Measurements from ENCODE around the gene LYPLAL1. TPM values are rescaled to one million over a fixed set of nuclear protein-coding genes. Genes with fewer than 3 reads are reported as not detected.

LYPLAL1 gene
- 10 to 100 TPM; 52.6 to 84.2 (median 58.2) TPM for total RNA-seq
- 45.8 TPM for polyA plus RNA-seq
- long read RNA-seq, donor 1, transcript LYPLAL1-202 (5 exons, 1,898 nt) = major isoform, 16 of 38 reads
- long read RNA-seq, donor 1, transcript LYPLAL1-211 (5 exons, 2,169 nt) = minor isoform, 6 of 38 reads
- long read RNA-seq, donor 1, transcript LYPLAL1-201 (5 exons, 1,819 nt) = minor isoform, 9 of 38 reads
- long read RNA-seq, donor 1, partial matches to known transcripts = 1 of 38 reads
- long read RNA-seq, donor 1, other reads (novel, unspliced or antisense) = 3 of 38 reads
- long read RNA-seq, donor 2, transcript LYPLAL1-202 (5 exons, 1,898 nt) = major isoform, 14 of 21 reads
- long read RNA-seq, donor 2, partial matches to known transcripts = 1 of 21 reads
- long read RNA-seq, donor 2, other reads (novel, unspliced or antisense) = 2 of 21 reads
- long read RNA-seq, donor 3, transcript LYPLAL1-211 (5 exons, 2,169 nt) = minor isoform, 11 of 73 reads
- long read RNA-seq, donor 3, transcript LYPLAL1-202 (5 exons, 1,898 nt) = major isoform, 38 of 73 reads
- long read RNA-seq, donor 3, transcript LYPLAL1-201 (5 exons, 1,819 nt) = minor isoform, 14 of 73 reads
- long read RNA-seq, donor 3, partial matches to known transcripts = 0 of 73 reads
- long read RNA-seq, donor 3, other reads (novel, unspliced or antisense) = 6 of 73 reads
- long read RNA-seq, donor 4, transcript LYPLAL1-202 (5 exons, 1,898 nt) = major isoform, 22 of 34 reads
- long read RNA-seq, donor 4, transcript LYPLAL1-201 (5 exons, 1,819 nt) = minor isoform, 9 of 34 reads
- long read RNA-seq, donor 4, partial matches to known transcripts = 0 of 34 reads
- long read RNA-seq, donor 4, other reads (novel, unspliced or antisense) = 1 of 34 reads

GRCh38 chr1:219173758-219174459, at the start of gene LYPLAL1:
TSS of gene LYPLAL1 (plus strand) at chr1:219173878. CDS start at chr1:219173891, 13 bp downstream.
- peak; percentile 98 for ATAC-seq
- Histone ChIP-seq H3K27ac (ENCODE audit: low read length) (peak within 1 kb of the TSS; percentile 95), H3K4me3 (ENCODE audit: low read length) (peak within 1 kb of the TSS; percentile 56), H3K4me1 (ENCODE audit: control insufficient read depth, insufficient read depth, low read length) (peaks cover 3% of the 10 kb centered on the region), H3K9me3 (ENCODE audit: control insufficient read depth, low read length) (no peaks in the 10 kb centered on the region), H3K27me3 (ENCODE audit: control insufficient read depth, insufficient read depth) (no peaks in the 10 kb centered on the region)
- intact Hi-C loops (cut with DNase I) = no loop called here
- DNase-seq = peak; percentile 92 to 97 (median 97)
- under 1% methylated on average over 48 of the region's 48 CpGs for WGBS

GRCh38 chr1:219124163-219124562, 49.5 kb upstream of the LYPLAL1 start:
- DNase-seq = no peak

GRCh38 chr1:219125342-219125741, 48.3 kb upstream of the LYPLAL1 start:
- no peaks in the 10 kb centered on the region for H3K4me1 ChIP-seq (ENCODE audit: control insufficient read depth, insufficient read depth, low read length)
- intact Hi-C loops (cut with DNase I) = no loop called here
- no peak overlapping the region for H3K27ac ChIP-seq (ENCODE audit: low read length)
- no peak overlapping the region for H3K4me3 ChIP-seq (ENCODE audit: low read length)
- WGBS = 97% methylated on average over 4 of the region's 4 CpGs
- H3K9me3 ChIP-seq (ENCODE audit: control insufficient read depth, low read length) = no peaks in the 10 kb centered on the region
- H3K27me3 ChIP-seq (ENCODE audit: control insufficient read depth, insufficient read depth) = no peaks in the 10 kb centered on the region
- no peak for DNase-seq
- no peak for ATAC-seq

More at GRCh38 chr1:219124163-219124562, 49.5 kb upstream of the LYPLAL1 start:
- WGBS = 50% methylated on average over 5 of the region's 5 CpGs
- intact Hi-C loops (cut with DNase I) = no loop called here
- Histone ChIP-seq H3K27me3 (ENCODE audit: control insufficient read depth, insufficient read depth) (no peaks in the 10 kb centered on the region), H3K27ac (ENCODE audit: low read length) (no peak overlapping the region), H3K4me3 (ENCODE audit: low read length) (no peak overlapping the region), H3K9me3 (ENCODE audit: control insufficient read depth, low read length) (no peaks in the 10 kb centered on the region), H3K4me1 (ENCODE audit: control insufficient read depth, insufficient read depth, low read length) (no peaks in the 10 kb centered on the region)
- ATAC-seq = no peak

- WGBS = 48% methylated on average over 2 of the region's 2 CpGs
- Histone ChIP-seq H3K27ac (ENCODE audit: low read length) (no peak overlapping the region), H3K27me3 (ENCODE audit: control insufficient read depth, insufficient read depth) (no peaks in the 10 kb centered on the region), H3K4me1 (ENCODE audit: control insufficient read depth, insufficient read depth, low read length) (no peaks in the 10 kb centered on the region), H3K4me3 (ENCODE audit: low read length) (no peak overlapping the region), H3K9me3 (ENCODE audit: control insufficient read depth, low read length) (no peaks in the 10 kb centered on the region)
- ATAC-seq (peak; percentile 74 to 79), DNase-seq (peak; percentile 19 to 39 (median 36))
- intact Hi-C loops (cut with DNase I) = no loop called here
These were observed 47.3 kb upstream of the LYPLAL1 start for GRCh38 chr1:219126377-219126776.

- Histone ChIP-seq H3K4me1 (ENCODE audit: control insufficient read depth, insufficient read depth, low read length) (no peaks in the 10 kb centered on the region), H3K9me3 (ENCODE audit: control insufficient read depth, low read length) (no peaks in the 10 kb centered on the region), H3K4me3 (ENCODE audit: low read length) (no peak overlapping the region), H3K27me3 (ENCODE audit: control insufficient read depth, insufficient read depth) (no peaks in the 10 kb centered on the region), H3K27ac (ENCODE audit: low read length) (no peak overlapping the region)
- intact Hi-C loops (cut with DNase I) = no loop called here
- no peak for DNase-seq
- 76% methylated on average over 2 of the region's 2 CpGs for WGBS
- ATAC-seq = no peak
These were observed 44.7 kb upstream of the LYPLAL1 start for GRCh38 chr1:219128957-219129356.

GRCh38 chr1:219130366-219130935, 43.2 kb upstream of the LYPLAL1 start:
- Histone ChIP-seq H3K27ac (ENCODE audit: low read length) (no peak overlapping the region), H3K4me3 (ENCODE audit: low read length) (no peak overlapping the region)
- 88% methylated on average over 1 of the region's 1 CpG for WGBS

GRCh38 chr1:219132939-219133338, 40.7 kb upstream of the LYPLAL1 start:
- ATAC-seq (no peak), DNase-seq (no peak)
- Histone ChIP-seq H3K27me3 (ENCODE audit: control insufficient read depth, insufficient read depth) (no peaks in the 10 kb centered on the region), H3K9me3 (ENCODE audit: control insufficient read depth, low read length) (no peaks in the 10 kb centered on the region), H3K27ac (ENCODE audit: low read length) (no peak overlapping the region), H3K4me3 (ENCODE audit: low read length) (no peak overlapping the region), H3K4me1 (ENCODE audit: control insufficient read depth, insufficient read depth, low read length) (no peaks in the 10 kb centered on the region)
- 90% methylated on average over 1 of the region's 1 CpG for WGBS
- intact Hi-C loops (cut with DNase I) = no loop called here

More at GRCh38 chr1:219130366-219130935, 43.2 kb upstream of the LYPLAL1 start:
- ATAC-seq = no peak
- Histone ChIP-seq H3K27me3 (ENCODE audit: control insufficient read depth, insufficient read depth) (no peaks in the 10 kb centered on the region), H3K4me1 (ENCODE audit: control insufficient read depth, insufficient read depth, low read length) (no peaks in the 10 kb centered on the region), H3K9me3 (ENCODE audit: control insufficient read depth, low read length) (no peaks in the 10 kb centered on the region)
- intact Hi-C loops (cut with DNase I) = no loop called here
- no peak for DNase-seq

- Histone ChIP-seq H3K27me3 (ENCODE audit: control insufficient read depth, insufficient read depth) (no peaks in the 10 kb centered on the region), H3K4me3 (ENCODE audit: low read length) (no peak overlapping the region), H3K9me3 (ENCODE audit: control insufficient read depth, low read length) (no peaks in the 10 kb centered on the region), H3K27ac (ENCODE audit: low read length) (no peak overlapping the region), H3K4me1 (ENCODE audit: control insufficient read depth, insufficient read depth, low read length) (no peaks in the 10 kb centered on the region)
- DNase-seq = no peak
- no peak for ATAC-seq
- intact Hi-C loops (cut with DNase I) = no loop called here
- WGBS = 90% methylated on average over 3 of the region's 3 CpGs
These were observed 34.9 kb upstream of the LYPLAL1 start for GRCh38 chr1:219138747-219139146.

GRCh38 chr1:219140303-219140877, 33.3 kb upstream of the LYPLAL1 start:
- intact Hi-C loops (cut with DNase I) = no loop called here
- no peak overlapping the region for H3K4me3 ChIP-seq (ENCODE audit: low read length)
- no peak for ATAC-seq

GRCh38 chr1:219143735-219144134, 29.9 kb upstream of the LYPLAL1 start:
- ATAC-seq (no peak), DNase-seq (no peak)
- Histone ChIP-seq H3K4me3 (ENCODE audit: low read length) (no peak overlapping the region), H3K27ac (ENCODE audit: low read length) (no peak overlapping the region), H3K9me3 (ENCODE audit: control insufficient read depth, low read length) (no peaks in the 10 kb centered on the region), H3K4me1 (ENCODE audit: control insufficient read depth, insufficient read depth, low read length) (no peaks in the 10 kb centered on the region), H3K27me3 (ENCODE audit: control insufficient read depth, insufficient read depth) (no peaks in the 10 kb centered on the region)
- intact Hi-C loops (cut with DNase I) = no loop called here
- 69% methylated on average over 1 of the region's 1 CpG for WGBS

More at GRCh38 chr1:219140303-219140877, 33.3 kb upstream of the LYPLAL1 start:
- Histone ChIP-seq H3K27ac (ENCODE audit: low read length) (no peak overlapping the region), H3K4me1 (ENCODE audit: control insufficient read depth, insufficient read depth, low read length) (no peaks in the 10 kb centered on the region), H3K27me3 (ENCODE audit: control insufficient read depth, insufficient read depth) (no peaks in the 10 kb centered on the region), H3K9me3 (ENCODE audit: control insufficient read depth, low read length) (no peaks in the 10 kb centered on the region)
- 46% methylated on average over 2 of the region's 2 CpGs for WGBS
- no peak for DNase-seq

All from right cardiac atrium (tissue), 5 donors.